ELR (cell line): Measurements from ENCODE around the gene MYO1B.

Source experiments
- DNase-seq: peaks from one replicate; pipeline ENCODE4 v3.0.0-alpha.2; 2015; ENCODE audit warnings: low read depth

The MYO1B gene

DNA sequence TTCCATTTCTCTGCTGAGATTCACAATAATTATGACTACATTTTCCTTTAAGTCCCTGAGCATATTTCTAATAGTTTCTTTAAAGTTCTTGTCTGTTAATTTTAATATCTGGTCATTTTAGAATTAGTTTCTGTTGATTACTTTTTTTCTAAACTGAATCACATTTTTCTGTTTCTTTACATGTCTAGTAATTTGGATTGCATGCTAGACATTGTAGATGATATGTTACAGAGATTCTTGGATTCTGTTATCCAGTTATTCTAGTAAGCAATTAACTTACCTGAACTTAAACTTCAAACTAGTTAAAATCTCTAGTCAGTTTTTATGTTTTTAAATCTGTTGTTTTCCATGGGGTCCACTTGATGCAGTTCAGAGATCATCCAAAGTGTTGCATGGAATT lies 214.0 kb downstream of the MYO1B start:
- DNase-seq = no peak

- no peak for DNase-seq
These were observed 217.2 kb downstream of the MYO1B start for GRCh38 chr2:191462370-191462769.

GRCh38 chr2:191463790-191464189 lies 218.6 kb downstream of the MYO1B start:
- no peak for DNase-seq

- DNase-seq = no peak
These were observed 220.7 kb downstream of the MYO1B start for GRCh38 chr2:191465766-191466420.

GRCh38 chr2:191467113-191467512 lies 221.9 kb downstream of the MYO1B start:
- DNase-seq = no peak

- DNase-seq = no peak
These were observed 225.1 kb downstream of the MYO1B start for GRCh38 chr2:191470306-191470705.

- no peak for DNase-seq
These were observed 229.3 kb downstream of the MYO1B start for GRCh38 chr2:191474464-191474863.
